Gastrocnemius medialis (tissue), 4 donors: ENCODE results near the gene TLX3.

Source experiments
- POLR2A ChIP-seq, 2 donors: fragments of 450-650 bp; IDR thresholded peaks; one replicate each; pipeline ENCODE4 v1.6.1; 2017; ENCODE audit warnings: antibody characterized with exemption in 2 of 2, mild to moderate bottlenecking in 2 of 2, moderate library complexity in 2 of 2
- TF ChIP-seq, protein P1 (sequence below), 5 experiments: fragments of 450-650 bp in 3 of 5; fragments of 200-600 bp in 2 of 5; sonication (generic) in 2 of 5; IDR thresholded peaks in 4 of 5; conservative IDR thresholded peaks in 1 of 5; 1 replicate in 4 of 5; 2 replicates in 1 of 5; pipeline ENCODE4 v1.5.1; 2016 to 2019; ENCODE audit warnings: antibody characterized with exemption in 5 of 5, mild to moderate bottlenecking in 3 of 5, moderate library complexity in 3 of 5

DNA sequence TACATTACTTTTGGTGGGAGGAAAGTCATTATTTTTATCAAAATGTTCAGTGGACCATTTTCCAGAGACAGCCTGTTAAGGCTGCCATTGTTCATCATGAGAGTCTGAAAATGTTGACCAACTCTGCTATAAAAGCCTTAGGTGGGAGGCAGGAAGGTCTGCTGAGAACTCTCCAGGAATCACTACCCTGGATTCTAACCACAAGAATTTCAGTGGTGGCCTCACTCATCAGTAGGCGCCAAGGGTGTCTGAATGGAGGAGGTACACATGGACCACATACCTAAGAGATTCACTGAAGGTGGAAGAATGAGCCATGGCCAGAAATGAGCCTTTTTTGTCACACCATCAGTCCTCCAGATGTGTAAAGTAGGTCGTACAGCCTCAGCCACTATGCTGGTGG lies 21.0 kb upstream of the TLX3 start:
- TF ChIP-seq, protein P1, sequence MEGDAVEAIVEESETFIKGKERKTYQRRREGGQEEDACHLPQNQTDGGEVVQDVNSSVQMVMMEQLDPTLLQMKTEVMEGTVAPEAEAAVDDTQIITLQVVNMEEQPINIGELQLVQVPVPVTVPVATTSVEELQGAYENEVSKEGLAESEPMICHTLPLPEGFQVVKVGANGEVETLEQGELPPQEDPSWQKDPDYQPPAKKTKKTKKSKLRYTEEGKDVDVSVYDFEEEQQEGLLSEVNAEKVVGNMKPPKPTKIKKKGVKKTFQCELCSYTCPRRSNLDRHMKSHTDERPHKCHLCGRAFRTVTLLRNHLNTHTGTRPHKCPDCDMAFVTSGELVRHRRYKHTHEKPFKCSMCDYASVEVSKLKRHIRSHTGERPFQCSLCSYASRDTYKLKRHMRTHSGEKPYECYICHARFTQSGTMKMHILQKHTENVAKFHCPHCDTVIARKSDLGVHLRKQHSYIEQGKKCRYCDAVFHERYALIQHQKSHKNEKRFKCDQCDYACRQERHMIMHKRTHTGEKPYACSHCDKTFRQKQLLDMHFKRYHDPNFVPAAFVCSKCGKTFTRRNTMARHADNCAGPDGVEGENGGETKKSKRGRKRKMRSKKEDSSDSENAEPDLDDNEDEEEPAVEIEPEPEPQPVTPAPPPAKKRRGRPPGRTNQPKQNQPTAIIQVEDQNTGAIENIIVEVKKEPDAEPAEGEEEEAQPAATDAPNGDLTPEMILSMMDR (IDR thresholded peaks at IDR 0.05 in 4 of 5, conservative IDR thresholded peaks at IDR 0.05 in 1 of 5), result no peak
- no peak for TF ChIP-seq POLR2A (IDR thresholded peaks at IDR 0.05)
